LNCaP clone FGC (cell line): ENCODE results near the gene RAB6B.

Source experiments
- DNase-seq: peaks from one replicate; pipeline ENCODE4 v3.0.0-alpha.2; 2011; ENCODE audit warnings: low read depth
- H3K4me3 ChIP-seq: 2 replicates; pipeline ENCODE4 v1.5.1; 2011; ENCODE audit warnings: mild to moderate bottlenecking, low read depth, low read length, control low read depth
- CTCF ChIP-seq: IDR thresholded peaks from 2 replicates; pipeline ENCODE4 v1.5.1; 2012; ENCODE audit warnings: mild to moderate bottlenecking; ENCODE audit not compliant: control insufficient read depth, insufficient read depth; ENCODE audit errors: extremely low read depth

Gene RAB6B

GRCh38 chr3:133864616-133865015, 31.1 kb downstream of the RAB6B start:
- TF ChIP-seq CTCF: no peak
- no peak overlapping the region for H3K4me3 ChIP-seq
- DNase-seq: no peak

- TF ChIP-seq CTCF: no peak
- no peak overlapping the region for H3K4me3 ChIP-seq
- no peak for DNase-seq
Measured at GRCh38 chr3:133863911-133864310, 31.8 kb downstream of the RAB6B start.

- H3K4me3 ChIP-seq: no peak overlapping the region
- TF ChIP-seq CTCF: no peak
- DNase-seq: no peak
Measured at GRCh38 chr3:133862161-133862560, 33.5 kb downstream of the RAB6B start.

- no peak overlapping the region for H3K4me3 ChIP-seq
- no peak for TF ChIP-seq CTCF
- DNase-seq: no peak
Measured at GRCh38 chr3:133860519-133860918, 35.2 kb downstream of the RAB6B start.

GRCh38 chr3:133859381-133860234, 36.1 kb downstream of the RAB6B start:
- H3K4me3 ChIP-seq: no peak overlapping the region
- no peak for TF ChIP-seq CTCF
- DNase-seq: no peak

GRCh38 chr3:133857767-133858166, 37.9 kb downstream of the RAB6B start:
- no peak overlapping the region for H3K4me3 ChIP-seq
- DNase-seq: no peak
- TF ChIP-seq CTCF: no peak

- no peak for TF ChIP-seq CTCF
- DNase-seq: no peak
- no peak overlapping the region for H3K4me3 ChIP-seq
Measured at GRCh38 chr3:133856316-133856715, 39.4 kb downstream of the RAB6B start.
